ENCODE results near the gene HLF. TPM values are rescaled to one million over a fixed set of nuclear protein-coding genes. Genes with fewer than 3 reads are reported as not detected.

HLF gene
- total RNA-seq, 1 donor: 1.7 TPM

DNA sequence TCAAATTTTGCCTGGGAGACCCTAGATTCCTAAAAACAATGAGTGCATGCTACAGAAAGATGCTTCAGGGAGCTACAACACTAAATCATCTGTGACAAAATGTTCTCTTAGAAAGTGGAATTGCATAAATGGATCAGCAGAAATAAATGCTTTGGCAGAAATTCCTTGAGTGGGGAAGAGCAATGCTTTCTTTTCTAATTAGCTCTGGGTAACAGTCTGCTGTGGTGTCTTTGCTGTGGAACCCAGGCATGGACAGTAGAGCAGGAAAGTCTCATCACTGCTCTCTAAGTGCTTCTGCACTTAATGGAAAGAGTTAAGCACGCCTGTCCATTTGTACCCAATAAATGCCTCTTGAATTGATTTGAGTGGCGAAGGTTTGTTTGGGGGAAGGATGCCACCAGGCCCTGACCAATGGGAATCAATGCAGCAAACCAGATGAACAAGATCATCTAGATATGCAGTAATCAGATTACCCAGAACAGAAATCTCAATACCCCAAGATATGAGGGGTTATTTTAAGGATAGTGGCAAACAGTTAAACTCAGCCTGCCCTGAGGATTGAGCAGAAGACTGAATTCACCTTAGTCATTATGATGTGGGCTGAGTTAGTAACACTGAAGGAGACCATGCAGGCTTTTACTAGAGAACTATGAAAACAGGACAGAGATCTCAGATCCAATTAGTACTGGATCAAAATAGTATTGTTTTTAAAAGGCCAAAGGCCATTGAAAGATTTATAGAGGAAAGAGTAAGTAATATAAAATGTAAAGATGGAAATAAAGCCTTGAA, 13.6 kb downstream of the HLF start:
- Histone ChIP-seq H3K4me3 (ENCODE audit: low read length) (no peak overlapping the region), H3K27me3 (ENCODE audit: insufficient read depth, low read length) (peaks cover 9% of the 10 kb centered on the region), H3K4me1 (ENCODE audit: insufficient read depth, low read length) (no peaks in the 10 kb centered on the region), H3K9me3 (ENCODE audit: low read depth, low read length) (no peaks in the 10 kb centered on the region)

DNA sequence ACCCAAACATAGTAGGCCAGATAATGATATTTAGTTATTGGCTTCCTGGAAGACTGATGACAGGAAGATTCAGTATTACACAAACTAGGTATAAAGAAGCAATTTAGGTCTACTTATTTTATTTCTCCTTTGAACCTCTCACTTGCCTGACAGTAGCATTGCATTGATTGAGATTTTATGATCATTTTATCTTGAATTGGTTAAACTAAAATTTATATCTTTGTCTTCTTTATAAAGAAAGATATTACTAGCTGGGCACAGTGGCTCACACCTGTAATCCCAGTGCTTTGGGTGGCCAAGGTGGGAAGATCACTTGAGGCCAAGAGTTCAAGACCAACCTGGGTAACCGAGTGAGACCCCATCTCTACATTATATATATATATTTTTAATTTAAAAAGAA, 14.4 kb downstream of the HLF start:
- Histone ChIP-seq H3K4me1 (ENCODE audit: insufficient read depth, low read length) (no peaks in the 10 kb centered on the region), H3K27me3 (ENCODE audit: insufficient read depth, low read length) (peaks cover 4% of the 10 kb centered on the region), H3K9me3 (ENCODE audit: low read depth, low read length) (no peaks in the 10 kb centered on the region), H3K4me3 (ENCODE audit: low read length) (no peak overlapping the region)

DNA sequence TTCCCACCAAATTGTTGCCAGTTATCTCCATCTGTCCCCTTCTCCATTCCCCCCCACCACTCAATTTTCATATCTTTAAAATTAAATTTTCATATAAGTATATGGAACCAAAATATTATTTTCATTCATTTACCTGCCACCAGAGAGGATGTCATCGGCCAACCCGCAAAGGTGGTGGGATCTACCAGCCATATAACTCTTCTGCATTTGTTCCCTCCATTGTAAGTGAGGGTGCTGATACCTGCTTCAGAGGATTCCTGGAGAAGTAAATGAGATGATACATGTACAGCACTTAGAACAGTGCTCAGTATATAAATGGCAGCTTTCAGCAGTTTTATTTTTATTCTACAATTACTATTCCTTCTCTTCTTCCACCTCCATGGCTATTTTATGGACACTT, 15.0 kb downstream of the HLF start:
- H3K27me3 ChIP-seq (ENCODE audit: insufficient read depth, low read length): peaks cover 4% of the 10 kb centered on the region
- no peaks in the 10 kb centered on the region for H3K4me1 ChIP-seq (ENCODE audit: insufficient read depth, low read length)
- no peaks in the 10 kb centered on the region for H3K9me3 ChIP-seq (ENCODE audit: low read depth, low read length)
- H3K4me3 ChIP-seq (ENCODE audit: low read length): no peak overlapping the region

DNA sequence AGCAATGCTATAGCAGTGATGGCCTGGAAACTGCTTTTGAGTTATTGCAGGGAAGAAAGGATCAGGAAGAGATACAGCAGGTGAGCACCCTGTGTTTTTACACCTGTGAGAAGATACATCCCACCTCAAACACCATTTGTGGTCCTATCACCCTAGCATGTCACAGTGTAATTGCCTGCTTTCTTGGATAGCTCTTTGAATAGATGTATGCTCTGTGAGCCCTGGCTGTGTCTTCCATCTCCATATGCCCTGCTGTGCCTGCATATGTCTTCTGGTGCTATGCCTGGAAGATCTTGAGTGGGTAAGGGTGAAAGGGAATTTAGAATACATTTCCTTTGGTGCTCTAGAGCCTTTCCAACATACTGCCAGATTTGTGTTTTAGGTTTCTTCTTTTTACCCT, 15.5 kb downstream of the HLF start:
- Histone ChIP-seq H3K9me3 (ENCODE audit: low read depth, low read length) (no peaks in the 10 kb centered on the region), H3K4me3 (ENCODE audit: low read length) (no peak overlapping the region), H3K27me3 (ENCODE audit: insufficient read depth, low read length) (peaks cover 4% of the 10 kb centered on the region), H3K4me1 (ENCODE audit: insufficient read depth, low read length) (no peaks in the 10 kb centered on the region)

DNA sequence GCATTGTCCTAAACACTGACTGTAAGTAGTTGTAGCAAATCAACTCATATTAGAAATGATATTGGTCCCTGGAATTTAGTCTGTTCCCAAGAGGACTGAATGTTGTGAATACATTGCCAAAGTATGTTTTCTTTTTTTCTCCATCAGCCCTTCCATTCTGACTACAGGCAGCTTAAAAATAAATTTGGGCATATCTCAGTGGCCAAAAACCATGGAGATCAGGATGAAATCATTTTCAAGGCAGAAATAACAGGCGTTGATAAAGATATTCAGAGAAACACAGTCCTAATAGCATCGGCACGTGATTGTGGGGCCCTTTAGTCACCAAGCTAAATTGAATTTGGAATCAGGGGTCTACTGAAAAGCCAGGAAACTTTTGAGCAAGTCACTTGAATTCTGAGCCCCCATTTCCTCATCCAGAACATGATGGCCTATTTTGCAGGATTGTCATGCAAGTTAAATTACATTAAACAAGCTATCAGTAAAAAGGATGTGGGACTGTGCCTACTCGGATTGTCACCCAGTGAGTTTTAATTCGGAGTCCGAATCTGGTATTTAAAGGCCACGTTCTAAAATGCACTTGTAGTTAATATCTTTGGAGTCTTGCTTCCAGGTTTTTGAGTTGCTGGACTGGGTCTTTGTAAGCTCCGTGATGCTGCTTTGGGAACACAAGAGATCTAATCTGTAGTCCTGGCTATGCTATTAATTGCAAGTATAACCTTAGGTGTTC, 17.1 kb downstream of the HLF start:
- H3K27me3 ChIP-seq (ENCODE audit: insufficient read depth, low read length): no peaks in the 10 kb centered on the region
- H3K9me3 ChIP-seq (ENCODE audit: low read depth, low read length): no peaks in the 10 kb centered on the region
- H3K4me1 ChIP-seq (ENCODE audit: insufficient read depth, low read length): no peaks in the 10 kb centered on the region
- no peak overlapping the region for H3K4me3 ChIP-seq (ENCODE audit: low read length)

DNA sequence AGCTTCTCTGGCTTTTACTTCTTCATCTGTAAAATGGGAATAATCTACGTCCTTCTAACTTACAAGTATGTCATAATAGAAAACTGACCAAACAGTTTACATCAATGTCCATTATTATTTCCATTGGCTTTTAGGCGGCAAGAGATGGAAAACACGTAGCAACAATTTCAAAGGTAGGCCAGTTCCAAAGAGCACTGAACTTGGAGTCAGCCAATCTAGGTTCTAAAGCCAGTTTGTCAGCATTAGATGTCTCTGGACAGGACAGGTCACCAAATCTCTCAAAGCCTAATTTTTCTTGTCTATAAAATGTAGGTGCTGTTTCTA, 17.6 kb downstream of the HLF start:
- Histone ChIP-seq H3K27me3 (ENCODE audit: insufficient read depth, low read length) (no peaks in the 10 kb centered on the region), H3K9me3 (ENCODE audit: low read depth, low read length) (no peaks in the 10 kb centered on the region), H3K4me3 (ENCODE audit: low read length) (no peak overlapping the region), H3K4me1 (ENCODE audit: insufficient read depth, low read length) (no peaks in the 10 kb centered on the region)

DNA sequence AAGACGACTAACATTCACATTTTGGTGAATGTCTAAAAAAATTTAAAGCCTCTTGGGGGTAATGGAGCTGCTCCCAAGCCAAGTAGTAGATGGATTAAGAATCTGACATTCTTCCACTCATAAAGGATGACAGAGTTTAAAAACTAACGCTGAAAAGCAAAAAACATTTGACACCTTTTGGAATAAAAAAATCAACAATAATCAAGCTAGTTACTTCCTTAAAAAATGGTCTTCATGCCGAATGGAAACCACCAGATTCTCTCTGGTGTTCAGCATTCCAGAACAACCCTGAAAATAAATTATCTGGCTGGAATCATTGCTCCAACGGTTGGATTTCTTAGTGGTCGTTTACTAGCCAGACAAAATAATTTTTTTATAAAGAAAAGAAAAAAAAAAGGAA, 18.0 kb downstream of the HLF start:
- Histone ChIP-seq H3K9me3 (ENCODE audit: low read depth, low read length) (no peaks in the 10 kb centered on the region), H3K27me3 (ENCODE audit: insufficient read depth, low read length) (no peaks in the 10 kb centered on the region), H3K4me1 (ENCODE audit: insufficient read depth, low read length) (no peaks in the 10 kb centered on the region), H3K4me3 (ENCODE audit: low read length) (no peak overlapping the region)

DNA sequence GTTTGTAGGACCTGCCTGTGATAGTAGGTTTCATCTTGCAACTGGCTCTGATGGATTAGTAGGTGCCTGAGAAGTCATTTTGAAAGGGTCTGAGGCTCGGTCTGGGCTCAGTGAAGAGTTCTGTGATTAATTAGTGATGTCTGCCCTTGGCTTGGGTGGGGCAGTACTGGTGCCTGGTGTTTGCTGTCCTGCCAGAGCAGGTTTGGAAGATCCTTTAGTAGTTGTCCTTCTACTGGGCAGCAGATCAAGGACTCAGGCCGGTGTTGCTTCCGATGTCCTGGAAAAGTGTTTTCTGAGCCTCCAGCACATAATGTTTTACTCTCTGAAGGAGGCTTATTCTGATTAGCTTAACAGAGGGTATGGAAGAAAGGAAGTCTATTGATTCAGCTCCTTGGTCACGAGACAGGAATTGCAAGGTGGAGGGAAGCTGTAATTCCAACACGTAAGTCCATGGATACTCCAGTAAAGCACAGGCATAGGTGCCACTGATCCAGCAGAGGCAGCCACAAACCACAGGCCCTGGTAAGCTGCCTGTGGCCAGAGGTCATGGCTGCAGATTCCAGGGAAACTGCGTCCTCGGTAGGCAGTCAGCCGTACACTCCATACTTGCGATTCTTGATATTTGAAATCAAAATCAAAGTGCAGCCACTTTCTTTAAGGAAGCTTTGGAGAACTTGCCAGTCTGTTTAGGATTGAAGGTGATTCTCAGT, 18.7 kb downstream of the HLF start:
- Histone ChIP-seq H3K4me1 (ENCODE audit: insufficient read depth, low read length) (no peaks in the 10 kb centered on the region), H3K4me3 (ENCODE audit: low read length) (no peak overlapping the region), H3K9me3 (ENCODE audit: low read depth, low read length) (no peaks in the 10 kb centered on the region), H3K27me3 (ENCODE audit: insufficient read depth, low read length) (no peaks in the 10 kb centered on the region)

DNA sequence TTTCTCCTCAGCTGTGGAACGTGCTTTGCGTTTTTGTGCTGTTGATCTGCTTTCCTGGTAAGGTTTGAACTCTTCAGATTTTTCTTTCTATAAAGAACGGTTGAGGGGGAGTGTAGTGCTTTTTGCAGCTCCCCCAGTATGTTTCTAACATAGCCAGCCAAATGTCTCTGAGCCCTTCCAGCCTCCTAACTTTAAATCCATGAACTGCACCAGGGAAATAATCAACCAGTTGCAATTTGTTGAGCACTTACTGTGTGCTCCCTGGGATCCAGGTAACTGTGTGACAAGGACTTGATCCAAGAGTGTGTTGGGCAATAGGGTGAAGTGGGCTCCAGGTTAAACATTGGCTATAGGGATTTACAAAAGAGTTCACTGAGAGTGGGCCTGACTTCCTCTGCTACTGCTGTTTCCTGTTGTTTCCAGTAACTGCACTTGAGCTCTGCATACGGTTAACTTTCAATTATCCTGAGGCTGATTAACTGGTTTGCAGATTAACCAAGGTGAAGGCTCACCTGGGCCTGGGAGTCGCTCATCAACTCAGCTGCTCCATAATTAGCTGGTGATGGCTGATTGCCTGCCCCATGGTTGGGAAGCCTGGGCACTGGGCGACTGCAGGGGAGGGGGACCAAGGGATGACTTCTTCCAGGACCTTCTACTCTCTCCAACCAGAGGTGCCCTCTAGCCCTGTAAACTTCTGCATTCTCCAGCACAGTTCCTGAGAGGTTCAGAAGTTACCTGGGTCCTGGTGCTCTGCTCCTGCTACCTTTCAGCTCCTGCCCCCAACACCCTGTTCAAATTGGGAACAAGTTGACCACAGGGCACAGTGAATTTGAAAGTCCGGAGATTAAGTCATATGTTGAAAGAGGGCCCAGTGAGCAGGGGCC, 19.5 kb downstream of the HLF start:
- Histone ChIP-seq H3K4me3 (ENCODE audit: low read length) (no peak overlapping the region), H3K4me1 (ENCODE audit: insufficient read depth, low read length) (no peaks in the 10 kb centered on the region), H3K27me3 (ENCODE audit: insufficient read depth, low read length) (no peaks in the 10 kb centered on the region), H3K9me3 (ENCODE audit: low read depth, low read length) (no peaks in the 10 kb centered on the region)

DNA sequence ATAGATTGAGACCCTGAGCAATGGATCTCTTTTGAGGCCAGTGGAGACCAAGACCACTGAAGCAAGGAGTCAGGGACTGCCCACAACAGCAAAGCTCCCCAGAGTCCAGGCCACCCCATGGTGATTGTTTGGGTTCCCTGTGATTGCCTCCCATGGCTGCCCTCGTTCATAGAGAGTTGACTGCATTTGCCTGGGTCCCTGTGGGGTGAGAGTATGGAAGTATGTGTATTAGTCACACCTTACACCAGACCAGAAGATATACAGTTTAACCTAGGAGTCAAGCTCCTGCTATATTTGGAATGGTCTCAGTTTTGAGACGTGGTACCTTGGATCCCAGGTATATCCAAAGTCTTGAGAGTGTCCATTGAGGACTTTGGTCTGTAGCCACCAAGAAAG, 20.2 kb downstream of the HLF start:
- H3K4me3 ChIP-seq (ENCODE audit: low read length): no peak overlapping the region
- H3K4me1 ChIP-seq (ENCODE audit: insufficient read depth, low read length): no peaks in the 10 kb centered on the region
- no peaks in the 10 kb centered on the region for H3K9me3 ChIP-seq (ENCODE audit: low read depth, low read length)
- H3K27me3 ChIP-seq (ENCODE audit: insufficient read depth, low read length): no peaks in the 10 kb centered on the region

DNA sequence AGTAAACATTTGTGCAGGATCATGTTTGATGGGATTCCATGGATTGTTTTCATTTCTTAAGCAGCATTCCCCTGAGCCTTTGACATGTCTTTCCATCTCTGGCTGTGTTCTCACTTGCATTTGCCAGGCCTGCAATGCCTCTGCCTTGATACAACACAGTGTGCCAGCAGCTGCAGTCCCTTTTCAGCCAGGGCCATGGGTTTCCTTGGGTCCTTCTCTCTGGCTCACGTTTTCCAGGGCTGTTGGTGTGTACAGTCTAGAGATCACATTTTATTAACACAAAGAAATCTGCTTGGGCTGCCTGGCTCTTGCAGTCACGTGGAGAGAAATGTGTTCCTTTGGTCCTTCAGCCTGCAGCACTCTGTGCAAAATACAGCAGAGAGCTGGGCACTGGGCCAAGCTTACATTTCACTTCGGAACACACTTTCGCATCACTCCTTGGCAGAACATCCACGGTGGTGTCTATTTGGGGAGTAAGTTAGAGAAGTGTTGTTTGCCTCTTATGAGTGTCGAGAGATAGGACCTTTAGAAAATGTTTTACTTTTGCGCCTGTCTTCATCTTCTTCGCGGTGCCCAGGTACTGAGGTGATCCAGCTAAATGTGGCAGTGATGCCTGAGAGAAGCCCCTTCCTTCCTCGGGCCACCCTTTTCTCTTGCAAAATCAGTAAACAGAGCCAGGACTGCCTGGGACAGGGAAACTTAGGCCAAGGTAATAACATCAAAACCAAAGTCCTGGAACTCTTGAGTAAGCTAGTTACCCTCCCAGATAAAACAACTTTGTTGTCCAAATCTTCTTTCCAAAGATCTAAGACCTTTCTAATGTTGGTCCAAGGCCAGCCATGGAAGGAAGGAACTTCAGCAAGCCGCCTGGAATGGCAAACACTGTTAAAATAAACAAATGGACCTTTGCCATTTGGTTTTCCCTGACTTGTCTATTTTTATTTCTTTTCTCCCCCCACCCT, 20.9 kb downstream of the HLF start:
- Histone ChIP-seq H3K27me3 (ENCODE audit: insufficient read depth, low read length) (no peaks in the 10 kb centered on the region), H3K9me3 (ENCODE audit: low read depth, low read length) (no peaks in the 10 kb centered on the region), H3K4me1 (ENCODE audit: insufficient read depth, low read length) (no peaks in the 10 kb centered on the region), H3K4me3 (ENCODE audit: low read length) (no peak overlapping the region)

DNA sequence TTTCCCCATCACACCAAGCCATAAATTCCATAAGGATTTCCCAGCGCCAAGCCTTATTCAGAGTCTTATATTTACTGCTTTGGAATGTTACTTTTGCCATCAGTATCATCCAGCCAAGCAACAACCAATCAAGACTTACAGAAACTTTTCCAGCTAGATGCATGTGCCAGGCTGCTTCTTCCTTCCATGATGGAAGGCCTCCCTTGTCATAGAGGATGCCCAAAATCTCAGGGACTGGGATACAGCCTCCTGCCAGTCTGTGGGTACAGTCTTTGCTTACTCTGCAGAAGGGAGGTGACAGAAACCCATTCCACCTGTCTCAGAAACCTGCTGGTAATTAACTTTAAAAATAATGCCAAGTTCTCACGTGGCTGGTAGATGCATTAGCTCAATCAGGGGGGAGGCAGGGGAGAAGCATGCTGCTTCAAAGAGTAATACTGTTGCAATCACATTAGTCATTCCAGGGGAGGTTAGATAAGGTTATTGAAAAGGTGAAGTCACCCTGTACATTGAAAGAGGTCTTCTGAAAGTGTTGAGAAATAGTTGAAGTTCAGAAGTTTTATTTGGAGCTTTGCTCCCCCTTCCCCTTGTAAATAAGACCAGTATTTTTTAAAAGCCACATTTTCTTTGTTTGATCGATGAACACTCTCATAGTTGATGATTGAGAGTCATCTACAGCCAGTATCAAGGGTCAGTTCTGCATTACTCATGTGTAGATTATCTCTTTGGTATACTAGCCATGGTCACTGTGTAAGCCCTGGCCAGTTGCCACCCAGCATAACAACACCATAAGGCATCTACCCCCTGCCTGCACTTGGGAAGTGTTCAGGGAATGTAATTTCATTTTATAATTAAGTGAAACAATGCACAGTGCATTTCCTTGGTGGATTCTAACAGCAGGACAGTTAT, 22.2 kb downstream of the HLF start:
- no peak overlapping the region for H3K4me3 ChIP-seq (ENCODE audit: low read length)
- H3K4me1 ChIP-seq (ENCODE audit: insufficient read depth, low read length): no peaks in the 10 kb centered on the region
- H3K27me3 ChIP-seq (ENCODE audit: insufficient read depth, low read length): no peaks in the 10 kb centered on the region
- no peaks in the 10 kb centered on the region for H3K9me3 ChIP-seq (ENCODE audit: low read depth, low read length)

DNA sequence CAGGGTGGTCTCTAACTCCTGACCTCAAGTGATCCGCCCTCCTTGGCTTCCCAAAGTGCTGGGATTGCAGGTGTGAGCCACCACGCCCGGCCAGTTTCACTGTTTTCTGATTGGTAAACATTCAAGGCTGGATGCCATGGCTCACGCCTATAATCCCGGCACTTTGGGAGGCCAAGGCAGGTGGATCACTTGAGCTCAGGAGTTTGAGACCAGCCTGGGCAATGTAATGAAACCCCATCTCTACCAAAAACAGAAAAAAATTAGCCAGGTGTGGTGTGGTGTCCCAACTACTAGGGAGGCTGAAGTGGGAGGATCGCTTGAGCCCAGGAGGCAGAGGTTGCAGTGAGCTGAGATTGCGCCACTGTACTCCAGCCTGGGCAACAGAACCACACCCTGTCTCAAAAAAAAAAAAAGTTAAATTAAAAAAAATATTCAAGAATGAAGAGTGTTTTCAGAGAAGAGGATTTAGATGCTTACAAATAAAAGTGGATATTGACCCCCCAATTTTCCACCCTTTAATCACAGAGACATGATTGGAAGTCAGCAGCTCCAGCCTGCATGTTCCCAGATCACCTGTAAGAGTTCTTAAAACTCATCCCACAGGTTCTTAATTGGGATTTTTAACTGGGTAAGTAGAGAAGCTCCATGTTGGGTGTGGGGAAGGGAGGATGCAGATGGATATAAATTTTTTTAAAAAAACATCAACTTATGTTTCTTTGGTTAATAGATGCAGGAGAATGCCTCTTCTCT, 23.8 kb downstream of the HLF start:
- Histone ChIP-seq H3K4me3 (ENCODE audit: low read length) (no peak overlapping the region), H3K9me3 (ENCODE audit: low read depth, low read length) (no peaks in the 10 kb centered on the region), H3K27me3 (ENCODE audit: insufficient read depth, low read length) (no peaks in the 10 kb centered on the region), H3K4me1 (ENCODE audit: insufficient read depth, low read length) (no peaks in the 10 kb centered on the region)

Measured in mononuclear cell (primary cell).